ENCODE measurements around the gene GYPC.
A peak's percentile ranks its signal among the peaks of the same experiment; 100 is the strongest.
"Not testable (repeated sequence)": the region's sequence is repeated elsewhere in the genome, so short reads cannot be mapped to it uniquely, and the experiment has no call there.

Gene GYPC

DNA sequence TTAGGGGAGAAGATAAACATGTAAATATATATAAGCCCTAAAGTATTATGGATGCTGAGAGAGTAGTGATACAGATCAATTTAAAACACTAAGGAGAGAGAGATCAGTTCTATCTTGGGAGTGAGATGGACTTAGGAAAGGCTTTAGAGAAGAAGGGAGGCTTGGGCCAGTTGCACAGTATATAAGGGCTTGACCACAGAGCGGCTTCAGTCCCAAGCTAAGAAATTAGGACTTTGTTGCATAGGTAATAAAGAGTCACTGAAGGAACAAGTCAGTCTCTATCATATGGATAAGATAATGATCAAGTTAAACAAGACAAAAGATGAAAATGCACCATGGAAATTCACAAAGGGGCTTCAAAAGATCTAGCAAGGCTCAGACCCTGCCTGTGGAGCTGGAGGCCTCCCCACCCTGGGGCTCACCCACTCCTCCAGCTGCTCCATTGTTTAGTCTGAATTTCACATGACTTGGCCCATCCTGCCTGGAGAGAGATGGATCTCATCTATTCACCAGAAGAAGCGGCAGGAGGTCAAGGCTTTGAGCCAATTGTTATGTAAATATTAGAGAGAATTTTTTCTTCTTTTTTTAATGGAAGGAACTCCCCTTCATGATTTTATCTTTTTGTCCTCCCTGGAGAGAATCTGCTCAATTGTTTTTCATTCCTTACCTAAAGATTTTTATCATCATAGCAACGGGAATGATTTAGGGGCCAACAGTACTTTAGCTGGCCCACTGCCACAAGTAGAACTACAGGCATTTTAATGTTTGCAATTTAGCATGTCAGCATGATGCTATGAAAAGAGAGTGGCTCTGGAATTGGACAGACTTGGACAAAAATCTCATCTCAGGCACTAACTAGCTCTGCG lies 44.0 kb downstream of the GYPC start:
- DNase-seq (ENCODE audit: low read depth) = no peak

DNA sequence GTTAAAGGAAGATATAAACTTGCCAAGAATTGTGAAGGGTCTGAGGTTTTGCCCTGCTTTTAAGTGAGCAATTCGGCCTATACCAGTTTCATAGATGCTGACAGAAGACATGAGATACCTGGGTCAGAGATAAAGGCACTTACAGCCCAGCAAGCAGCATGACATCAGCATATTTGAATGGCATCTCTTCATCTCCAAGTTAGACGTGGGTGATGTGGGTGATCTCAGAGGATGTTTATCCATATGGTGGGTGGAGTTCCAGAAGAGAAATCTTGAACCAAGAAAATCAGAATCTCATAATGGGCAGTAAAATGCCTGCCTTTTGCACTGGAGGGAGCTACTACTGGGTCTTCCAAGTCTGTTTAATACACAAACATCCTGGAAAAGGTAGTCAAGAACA lies 44.7 kb downstream of the GYPC start:
- no peak for DNase-seq (ENCODE audit: low read depth)

DNA sequence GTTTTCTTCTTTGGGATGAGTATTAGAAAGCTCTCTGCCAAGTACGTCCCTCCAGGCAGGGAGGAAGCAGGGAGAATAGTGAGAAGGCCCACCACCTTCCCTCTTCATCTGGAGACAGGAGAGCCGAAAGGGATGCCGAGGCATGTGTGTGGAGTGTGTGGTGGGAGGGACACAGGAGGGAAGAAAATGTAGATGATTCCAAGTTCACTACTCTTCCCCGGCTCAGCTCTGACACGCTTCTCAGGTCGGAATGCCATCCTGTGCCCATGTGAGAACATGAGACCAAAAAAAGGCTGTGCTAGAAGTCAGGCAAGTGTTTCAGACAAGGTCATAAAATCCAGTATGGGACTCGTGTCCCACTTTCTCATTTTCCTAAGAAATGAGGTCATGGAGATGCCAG lies 47.4 kb downstream of the GYPC start:
- DNase-seq (ENCODE audit: low read depth) = no peak

DNA sequence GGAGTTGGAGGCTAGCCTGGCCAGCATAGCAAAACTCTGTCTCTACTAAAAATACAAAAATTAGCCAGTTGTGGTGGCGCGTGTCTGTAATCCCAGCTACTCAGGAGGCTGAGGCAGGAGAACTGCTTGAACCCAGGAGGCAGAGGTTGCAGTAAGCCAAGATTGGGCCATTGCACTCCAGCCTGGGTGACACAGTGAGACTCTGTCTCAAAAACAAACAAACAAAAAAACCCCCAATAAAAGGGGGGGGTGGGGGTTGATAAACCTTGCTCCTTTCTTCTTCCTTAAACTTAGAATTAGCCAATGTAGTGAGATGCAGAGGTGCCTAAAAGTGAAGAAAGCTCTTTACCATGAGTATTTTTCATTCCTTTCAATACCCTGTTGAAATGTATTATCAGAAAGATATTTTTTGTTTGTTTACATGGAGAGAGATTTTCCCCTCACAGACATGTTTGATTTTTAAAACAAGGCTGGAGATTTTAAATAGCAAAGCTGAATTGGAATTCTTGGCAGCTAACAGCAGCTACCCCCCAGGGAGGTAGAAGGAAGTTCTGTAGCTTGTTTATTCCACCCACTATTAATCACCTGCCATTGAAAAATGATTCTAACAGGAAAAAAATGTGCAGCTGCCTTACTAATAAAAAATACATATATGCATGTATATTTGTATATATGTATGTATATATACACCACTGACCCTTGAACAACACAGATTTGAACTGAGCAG lies 48.6 kb downstream of the GYPC start:
- no peak for DNase-seq (ENCODE audit: low read depth)

DNA sequence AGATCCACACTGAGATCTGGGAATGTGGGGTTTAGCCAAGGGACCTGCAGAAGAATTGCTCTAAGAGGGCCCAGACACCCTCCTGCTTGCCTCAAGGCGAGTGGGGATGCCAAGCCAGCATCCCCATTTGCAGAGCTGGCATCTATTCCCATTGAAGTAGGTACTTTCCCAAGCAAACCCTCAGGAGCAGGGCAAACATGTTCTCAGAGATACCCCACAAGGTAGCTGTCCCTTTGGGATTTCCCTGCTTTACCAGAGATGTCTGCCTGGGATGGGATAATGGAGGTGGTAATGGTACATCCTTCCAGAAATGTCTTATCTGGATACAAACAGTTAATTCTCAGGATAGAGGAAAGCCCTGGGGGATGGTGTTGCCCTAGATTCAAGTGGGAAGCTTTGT lies 51.2 kb downstream of the GYPC start:
- no peak for DNase-seq (ENCODE audit: low read depth)

DNA sequence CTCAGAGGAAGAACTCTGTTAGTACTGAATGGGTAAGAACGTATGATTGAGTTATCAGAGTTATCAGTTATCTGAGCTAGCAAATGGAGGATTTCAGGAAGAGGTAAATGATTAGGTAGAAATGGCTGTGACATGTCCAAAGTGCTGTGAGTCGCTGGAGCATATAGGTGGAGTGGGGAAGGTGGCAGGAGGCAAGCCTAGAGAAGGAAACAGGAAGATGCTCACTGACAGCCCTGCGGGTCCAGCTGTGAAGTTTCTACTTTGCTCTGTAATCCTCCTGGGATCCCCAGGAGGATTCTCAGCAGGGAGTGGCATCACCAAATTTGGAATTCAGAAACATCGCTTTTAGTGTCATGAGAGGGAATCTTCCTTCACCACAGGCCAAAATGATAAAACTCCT lies 52.0 kb downstream of the GYPC start:
- DNase-seq (ENCODE audit: low read depth) = no peak

DNA sequence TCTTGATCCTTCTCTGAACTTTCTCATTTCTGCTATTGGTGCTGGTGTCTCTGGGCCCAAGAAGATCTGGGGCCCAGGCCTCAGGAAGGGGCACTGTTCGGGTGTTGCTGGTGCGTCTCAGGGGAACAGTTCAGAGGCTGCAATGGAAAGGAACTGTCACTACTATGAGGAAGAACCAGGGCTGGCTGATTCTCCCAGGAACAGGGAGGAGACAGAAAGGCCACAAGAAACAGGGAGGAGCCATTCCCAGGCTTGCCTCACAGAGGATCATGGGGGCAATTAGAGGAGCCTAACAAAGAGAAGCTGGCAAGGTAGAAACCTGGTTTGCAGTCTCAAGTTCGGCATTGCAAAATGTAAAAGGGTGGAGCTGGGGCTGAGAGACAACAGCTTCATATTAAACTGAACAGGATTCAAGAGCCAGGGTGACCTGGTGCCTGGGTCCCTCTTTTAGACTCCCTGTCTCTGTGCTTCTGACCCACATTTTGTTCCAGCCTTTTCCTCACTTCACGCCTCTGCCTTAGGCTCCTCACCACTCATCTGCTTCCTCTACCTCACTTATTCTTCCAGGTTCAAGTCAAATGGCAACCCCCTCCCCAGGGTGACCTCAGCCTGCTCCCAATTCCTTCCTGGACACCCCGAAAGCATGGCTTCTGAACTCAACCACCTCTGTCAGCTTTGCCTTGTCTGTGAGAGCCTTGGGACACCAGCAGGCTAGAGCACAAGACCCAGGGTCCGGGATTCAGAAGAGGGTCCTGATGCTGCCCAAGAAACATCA lies 58.4 kb downstream of the GYPC start:
- DNase-seq (ENCODE audit: low read depth) = no peak

DNA sequence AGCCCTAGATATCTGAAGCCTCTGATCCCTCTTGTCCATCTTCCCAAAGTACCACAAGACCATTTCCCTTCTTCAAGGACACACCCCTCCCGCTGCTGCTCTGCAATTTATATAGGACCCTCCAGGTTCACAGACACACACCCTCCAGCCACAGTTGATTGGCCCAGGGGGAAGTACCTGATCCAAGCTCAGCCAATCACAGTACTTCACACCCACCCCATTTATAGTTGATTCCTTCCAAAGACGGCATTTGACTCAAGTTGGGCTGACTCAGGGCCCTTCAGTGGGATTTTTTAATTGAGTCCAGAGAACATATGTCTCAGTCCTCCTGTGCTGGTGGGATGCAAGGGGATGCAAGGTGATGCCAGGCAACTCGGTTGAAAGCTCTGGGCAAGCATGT lies 59.2 kb downstream of the GYPC start:
- no peak for DNase-seq (ENCODE audit: low read depth)

DNA sequence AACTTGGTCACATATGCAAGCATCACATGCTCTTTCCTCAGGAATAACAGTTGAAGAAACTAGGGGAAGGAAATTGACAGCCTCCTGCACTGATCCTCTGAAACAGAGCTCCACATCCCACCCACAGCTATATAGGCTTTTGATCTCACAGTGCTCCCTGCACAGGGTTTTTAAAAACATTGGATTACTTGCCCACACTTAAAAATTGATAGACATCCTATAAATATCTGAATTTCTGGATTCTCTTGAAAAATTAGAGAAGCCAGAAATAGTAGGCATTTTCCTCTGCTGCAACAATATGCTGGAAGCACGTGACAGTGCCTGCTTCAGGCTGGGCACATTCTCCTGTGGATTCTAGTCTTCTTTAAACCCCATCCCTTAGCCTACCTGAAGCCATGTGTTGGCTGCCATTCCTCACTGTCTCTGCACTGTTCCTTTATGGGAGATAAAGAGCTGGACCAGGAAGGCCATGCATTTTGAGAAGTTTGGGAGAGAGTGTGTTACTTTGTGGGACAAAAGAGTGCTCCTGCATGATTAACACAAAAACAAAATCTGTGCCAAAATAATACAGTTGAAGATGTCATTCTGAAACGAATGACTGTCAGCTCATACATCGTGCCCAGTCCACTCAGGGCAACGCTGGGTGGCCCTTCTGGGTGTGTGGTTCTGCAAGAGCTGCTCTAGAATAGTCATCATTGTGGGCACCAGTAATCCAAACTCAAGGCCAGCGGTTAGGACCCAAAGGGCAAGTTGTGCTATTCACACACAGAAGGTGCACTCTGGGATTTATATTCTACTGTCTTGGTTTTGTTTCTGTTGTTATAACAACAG lies 59.8 kb downstream of the GYPC start:
- DNase-seq (ENCODE audit: low read depth) = no peak

DNA sequence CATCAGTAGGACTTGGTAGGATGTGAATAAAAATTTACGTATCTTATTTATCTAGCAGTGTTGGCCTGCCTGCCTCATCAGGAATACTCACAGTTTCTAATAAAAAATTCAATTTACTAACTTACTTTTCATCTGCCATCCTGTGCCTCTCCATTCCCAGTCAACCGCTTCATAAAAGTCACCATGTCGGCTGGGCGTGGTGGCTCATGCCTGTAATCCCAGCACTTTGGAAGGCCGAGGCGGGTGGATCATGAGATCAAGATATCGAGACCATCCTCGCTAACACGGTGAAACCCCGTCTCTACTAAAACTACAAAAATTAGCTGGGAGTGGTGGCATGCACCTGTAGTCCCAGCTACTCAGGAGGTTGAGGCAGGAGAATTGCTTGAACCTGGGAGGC lies 61.3 kb downstream of the GYPC start:
- not testable (repeated sequence) for DNase-seq (ENCODE audit: low read depth)

DNA sequence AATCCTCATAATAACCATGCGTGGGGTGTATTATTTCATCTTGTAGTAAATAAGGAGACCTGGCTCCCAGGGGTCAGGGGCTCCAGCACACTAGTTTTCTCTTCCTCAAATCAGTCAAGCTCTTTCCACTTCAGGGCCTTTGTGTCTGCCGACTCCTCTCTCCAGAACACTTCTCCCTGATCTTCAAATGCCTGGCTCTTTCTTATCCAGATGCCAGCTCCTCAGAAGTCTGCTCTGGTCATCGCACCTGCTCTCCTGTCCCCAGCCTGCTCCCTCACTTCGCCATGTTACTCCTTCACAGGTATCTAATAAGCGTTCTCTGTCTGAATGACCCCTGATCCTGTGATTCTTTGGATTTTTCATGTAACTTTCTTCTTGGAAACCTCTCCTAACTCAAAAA lies 62.0 kb downstream of the GYPC start:
- no peak for DNase-seq (ENCODE audit: low read depth)

DNA sequence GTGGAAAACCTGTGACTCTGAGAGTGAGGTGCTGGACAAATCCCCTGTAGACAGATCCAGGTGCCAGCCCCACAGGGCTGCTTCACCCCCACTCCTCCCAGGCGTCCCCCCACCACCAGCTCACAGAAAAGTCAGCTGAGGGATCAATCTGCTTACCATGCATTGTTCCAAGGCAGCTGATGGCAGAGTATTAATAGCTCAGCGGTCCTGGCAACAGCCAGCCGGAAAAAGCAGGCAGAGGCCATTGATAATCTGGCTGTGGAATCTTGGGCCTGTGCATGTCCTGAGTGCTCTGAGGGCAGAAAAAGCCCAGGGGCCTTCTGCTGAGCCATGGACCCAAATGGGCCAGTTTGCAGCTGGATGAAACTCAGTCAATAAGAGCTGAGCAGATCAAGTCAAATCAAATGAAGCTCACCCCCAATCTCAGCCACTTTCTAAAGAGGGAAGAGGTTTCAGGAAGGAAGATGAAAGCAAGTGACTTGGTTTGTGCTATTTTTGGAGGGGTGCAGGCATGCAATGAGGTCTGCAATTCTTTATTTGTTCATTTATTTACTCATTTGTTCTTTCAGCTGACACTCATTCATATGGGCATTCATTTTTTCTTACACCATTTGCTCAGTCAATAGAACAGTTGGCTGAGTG lies 63.4 kb downstream of the GYPC start:
- DNase-seq (ENCODE audit: low read depth) = no peak

DNA sequence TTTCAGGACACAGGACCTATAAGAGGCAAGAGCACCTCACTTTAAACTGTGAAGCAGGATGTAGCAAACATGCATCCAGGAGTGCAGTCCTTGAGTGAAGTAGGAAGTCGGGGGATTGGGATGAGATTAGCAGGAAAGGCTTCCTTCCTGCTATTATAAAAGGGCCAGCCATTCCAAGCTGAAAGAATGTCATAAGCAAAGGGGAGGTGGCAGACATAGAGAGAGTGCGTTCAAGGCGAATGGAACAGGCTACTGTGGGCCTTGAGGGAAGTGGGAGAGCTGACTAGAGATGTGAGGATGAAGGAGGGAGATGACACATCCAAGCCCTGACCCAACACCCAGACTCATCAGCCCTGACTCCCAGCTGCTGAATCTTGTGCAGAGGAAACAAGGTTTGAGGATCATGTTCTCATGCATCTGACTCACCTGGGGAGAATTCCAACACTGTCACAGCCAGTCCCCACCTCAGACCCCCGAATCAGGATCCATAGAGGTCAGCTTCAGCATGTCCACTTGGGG lies 63.9 kb downstream of the GYPC start:
- DNase-seq (ENCODE audit: low read depth) = peak; percentile 18

DNA sequence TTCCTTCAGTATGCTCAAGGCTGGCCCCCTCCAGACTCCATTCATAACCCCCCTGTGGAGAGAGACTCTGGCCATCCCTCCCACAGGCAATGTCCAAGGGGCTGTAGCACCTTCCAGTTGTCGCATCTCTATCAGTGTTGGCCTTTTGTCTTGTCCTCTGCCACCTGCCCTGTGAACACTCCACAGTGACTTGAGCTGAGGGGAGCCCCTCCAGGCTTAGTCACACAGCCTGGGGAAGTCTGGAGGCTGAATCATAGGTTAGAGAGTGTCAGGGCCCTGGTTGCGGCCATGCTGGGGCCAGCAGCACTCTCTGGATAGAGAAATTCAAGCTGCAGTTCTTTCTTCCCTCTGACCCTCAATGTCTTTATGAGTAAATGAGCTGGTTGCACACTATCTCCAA lies 64.7 kb downstream of the GYPC start:
- no peak for DNase-seq (ENCODE audit: low read depth)

DNA sequence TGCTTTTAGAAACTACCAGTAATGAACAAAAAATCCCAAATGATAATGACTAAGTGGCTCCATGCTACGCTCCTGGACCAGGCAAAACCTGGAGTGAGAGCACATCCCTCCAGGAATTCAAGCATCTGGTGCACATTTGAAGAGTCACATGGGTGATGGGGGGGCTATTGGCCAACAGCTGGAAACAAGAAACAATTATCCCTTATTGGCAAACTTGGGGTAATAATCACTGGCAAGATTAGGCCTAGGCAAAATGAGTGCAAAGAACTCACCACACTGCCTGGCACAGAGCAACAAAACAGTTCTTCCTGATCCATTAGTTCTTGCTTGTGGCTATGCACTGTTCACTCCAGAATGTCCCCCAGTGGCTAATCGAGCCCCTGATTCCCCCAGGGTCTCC lies 66.1 kb downstream of the GYPC start:
- no peak for DNase-seq (ENCODE audit: low read depth)

DNA sequence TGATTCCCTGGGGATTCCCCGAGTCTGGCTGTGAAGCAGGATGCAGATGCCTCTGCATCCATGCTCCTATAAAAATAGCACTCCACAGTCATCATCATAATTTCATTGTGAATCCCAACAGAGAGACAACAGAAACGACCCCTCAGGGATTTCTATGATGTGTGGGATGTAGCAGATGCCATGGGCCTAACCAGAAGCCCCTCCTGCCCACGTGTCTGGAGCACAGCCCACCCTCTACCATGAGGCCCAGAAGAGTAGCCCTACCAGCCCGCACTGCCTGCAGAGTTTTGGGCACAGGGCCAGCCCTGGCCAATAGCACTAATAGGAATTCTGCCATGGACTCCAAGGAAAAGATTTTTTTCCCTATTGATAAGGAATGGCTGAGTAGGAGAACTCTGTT lies 66.6 kb downstream of the GYPC start:
- no peak for DNase-seq (ENCODE audit: low read depth)

DNA sequence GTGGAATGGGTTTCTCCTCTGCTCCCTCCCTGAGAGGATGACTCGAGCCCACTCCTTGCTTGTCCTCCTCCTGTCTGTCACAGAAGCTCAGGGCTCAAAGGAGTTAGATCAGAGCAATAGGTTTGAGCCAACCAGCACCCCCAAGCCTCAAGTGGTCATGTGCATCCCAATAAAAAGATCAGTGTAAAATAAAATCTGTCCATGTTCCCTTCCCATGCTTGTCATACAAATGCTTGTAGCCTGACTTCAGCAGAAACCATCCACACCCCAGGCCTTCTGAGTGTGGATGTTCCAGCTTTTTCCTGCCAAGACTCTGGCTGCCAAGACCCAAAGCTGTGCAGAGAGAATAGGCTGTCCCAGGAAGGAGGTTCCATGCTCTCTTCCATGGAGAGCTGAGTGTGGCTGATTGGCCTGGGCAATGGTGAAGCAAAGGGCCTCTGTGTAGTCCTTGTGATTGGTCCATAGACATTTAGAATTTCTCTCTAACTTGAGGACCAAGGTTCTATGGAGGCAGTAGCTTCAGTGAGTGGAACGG lies 67.4 kb downstream of the GYPC start:
- DNase-seq (ENCODE audit: low read depth) = no peak

DNA sequence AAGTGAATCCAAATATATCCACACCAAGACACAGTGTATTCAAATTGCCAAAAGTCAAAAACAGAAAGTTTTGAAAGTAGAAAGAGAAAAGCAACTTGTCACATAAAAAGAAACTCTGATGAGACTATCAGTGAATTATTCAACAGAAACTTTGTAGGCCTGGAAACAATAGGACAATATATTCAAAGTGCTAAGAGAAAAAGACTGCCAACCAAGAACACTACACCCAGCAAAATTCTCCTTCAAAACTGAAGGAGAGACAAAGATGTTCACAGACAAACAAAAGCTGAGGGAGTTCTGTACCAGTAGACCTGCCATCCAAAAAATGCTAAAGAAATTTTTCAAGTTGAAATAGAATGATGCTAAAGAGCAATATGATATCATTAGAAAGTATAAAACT lies 69.6 kb downstream of the GYPC start:
- DNase-seq (ENCODE audit: low read depth) = no peak

DNA sequence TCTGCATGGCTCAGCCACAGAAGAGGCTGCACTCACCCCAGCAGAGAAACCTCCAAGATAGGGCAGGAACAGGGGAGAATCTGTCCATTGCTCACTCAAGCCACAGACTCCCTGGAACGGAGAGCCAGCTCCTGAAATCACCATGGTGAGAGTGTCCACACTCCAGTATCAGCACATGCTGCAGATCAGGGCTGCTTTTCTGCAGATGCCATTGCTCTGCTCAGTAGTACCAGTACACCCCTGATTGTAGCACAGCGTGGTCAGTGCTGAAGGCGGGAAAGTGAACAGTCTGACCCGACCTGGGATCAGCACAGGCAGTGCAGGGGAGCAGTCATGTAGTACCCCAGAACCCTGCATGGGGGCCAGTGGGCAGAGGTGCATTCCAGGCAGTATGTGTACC lies 73.9 kb downstream of the GYPC start:
- DNase-seq (ENCODE audit: low read depth) = no peak

DNA sequence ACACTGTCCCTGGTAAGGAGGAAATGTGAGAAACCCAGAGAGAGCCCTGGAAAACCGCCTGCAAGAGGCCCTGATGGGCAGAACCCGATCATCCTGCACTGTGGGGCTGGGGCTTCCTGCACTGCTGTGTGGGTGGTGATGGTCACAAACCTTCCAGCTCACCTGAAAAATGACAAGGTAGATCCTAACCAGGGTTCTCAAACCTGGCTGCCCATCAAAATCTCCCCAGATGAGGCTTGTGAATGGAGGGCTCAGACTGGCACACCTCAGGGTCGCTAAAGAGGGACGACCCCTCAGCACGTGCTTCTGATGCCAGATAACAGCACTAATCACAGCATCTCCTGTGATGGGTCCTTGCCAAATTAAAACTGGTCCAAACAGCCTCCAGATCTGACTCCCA lies 74.7 kb downstream of the GYPC start:
- DNase-seq (ENCODE audit: low read depth) = no peak

DNA sequence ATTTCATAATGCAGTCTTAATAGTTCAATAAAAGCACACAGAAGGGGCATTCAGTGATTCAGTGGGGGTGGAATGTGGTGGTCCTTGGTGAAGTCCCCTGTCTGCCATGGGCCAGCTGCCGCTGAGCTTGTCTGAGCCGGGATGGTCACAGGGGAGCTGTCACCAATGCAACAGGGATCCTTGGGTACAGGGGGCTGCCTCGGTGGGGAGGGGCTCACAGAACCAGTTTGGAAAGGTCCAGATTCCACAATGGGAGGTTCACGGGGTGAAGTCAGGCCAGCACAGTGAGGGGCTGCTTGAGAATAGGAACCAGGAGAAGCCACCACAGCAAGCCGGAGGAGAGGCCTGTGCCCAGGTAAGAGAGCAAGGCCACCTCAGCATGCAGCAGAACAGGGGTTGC lies 75.4 kb downstream of the GYPC start:
- DNase-seq (ENCODE audit: low read depth) = no peak

Data from HS-5 (cell line).